Thoracic aorta (tissue), 2 donors: ENCODE measurements around the gene TTLL5. TPM values are rescaled to one million over a fixed set of nuclear protein-coding genes. Genes with fewer than 3 reads are reported as not detected.

ENCODE experiments used
- ATAC-seq: fragments of 150-250 bp; one replicate; pipeline ENCODE4 v1.8.0; 2017; ENCODE audit warnings: low read depth; ENCODE audit not compliant: insufficient number of reproducible peaks, low FRiP score
- DNase-seq: peaks from one replicate; pipeline ENCODE4 v3.0.0-alpha.2; 2020; ENCODE audit warnings: low spot score
- H3K27ac ChIP-seq, 2 donors: fragments of 200-600 bp; sonication (generic); 1 replicate in 1 of 2; 2 replicates in 1 of 2; pipeline ENCODE4 v1.5.1; 2016; ENCODE audit warnings: mild to moderate bottlenecking in 2 of 2, moderate library complexity in 2 of 2
- H3K27me3 ChIP-seq: fragments of 200-600 bp; sonication (generic); replicated peaks from 2 replicates; pipeline ENCODE4 v1.6.0; 2016; ENCODE audit warnings: mild to moderate bottlenecking; ENCODE audit not compliant: insufficient read depth
- H3K36me3 ChIP-seq: fragments of 200-600 bp; sonication (generic); one replicate; pipeline ENCODE4 v1.5.1; 2016
- H3K4me1 ChIP-seq, 2 donors: fragments of 200-600 bp; sonication (generic); 1 replicate in 1 of 2; 2 replicates in 1 of 2; pipeline versions ENCODE4 v1.5.1 to v1.6.0; 2016; ENCODE audit warnings: low read depth in 2 of 2, mild to moderate bottlenecking in 1 of 2; ENCODE audit not compliant: control insufficient read depth in 1 of 2
- H3K4me3 ChIP-seq: fragments of 200-600 bp; sonication (generic); 2 replicates; pipeline ENCODE4 v1.5.1; 2016; ENCODE audit warnings: mild to moderate bottlenecking
- H3K9me3 ChIP-seq: fragments of 200-600 bp; sonication (generic); 2 replicates; pipeline ENCODE4 v1.5.1; 2016
- CTCF ChIP-seq: fragments of 200-600 bp; sonication (generic); IDR thresholded peaks from one replicate; pipeline ENCODE4 v1.5.1; 2019; ENCODE audit warnings: antibody characterized with exemption
- total RNA-seq, 2 donors: library from RNA; depleted of rRNA; stranded (reverse); fragments of >200 nt; gene quantifications; one replicate each; pipeline versions ENCODE4 v1.1.0 to v1.2.3, GENCODE V29; 2016

Gene TTLL5
- total RNA-seq, 2 donors from 2014 or later = 34.7 to 47.9 TPM

- TF ChIP-seq CTCF = no peak
- H3K9me3 ChIP-seq = no peaks in the 10 kb centered on the region
- DNase-seq (no peak), ATAC-seq (no peak)
- H3K27ac ChIP-seq = no peak overlapping the region
- H3K4me3 ChIP-seq = no peak overlapping the region
- H3K4me1 ChIP-seq = no peaks in the 10 kb centered on the region
- H3K27me3 ChIP-seq = no peaks in the 10 kb centered on the region
- H3K36me3 ChIP-seq = no peaks in the 10 kb centered on the region
Measured at GRCh38 chr14:75625034-75625433, 36.0 kb upstream of the TTLL5 start.

- H3K4me3 ChIP-seq = no peak overlapping the region
- H3K4me1 ChIP-seq = no peaks in the 10 kb centered on the region
- no peak overlapping the region for H3K27ac ChIP-seq
- DNase-seq = no peak
- H3K27me3 ChIP-seq = no peaks in the 10 kb centered on the region
- no peaks in the 10 kb centered on the region for H3K9me3 ChIP-seq
- no peak for ATAC-seq
- TF ChIP-seq CTCF = no peak
- H3K36me3 ChIP-seq = no peaks in the 10 kb centered on the region
Measured at GRCh38 chr14:75626396-75626795, 34.6 kb upstream of the TTLL5 start.

- Histone ChIP-seq H3K27ac (no peak overlapping the region), H3K4me1 (no peaks in the 10 kb centered on the region), H3K9me3 (no peaks in the 10 kb centered on the region), H3K36me3 (no peaks in the 10 kb centered on the region), H3K27me3 (no peaks in the 10 kb centered on the region), H3K4me3 (no peak overlapping the region)
- ATAC-seq (no peak), DNase-seq (no peak)
- TF ChIP-seq CTCF = no peak
Measured at GRCh38 chr14:75626863-75627262, 34.2 kb upstream of the TTLL5 start.

- DNase-seq (no peak), ATAC-seq (no peak)
- no peaks in the 10 kb centered on the region for H3K9me3 ChIP-seq
- no peak overlapping the region for H3K27ac ChIP-seq
- no peaks in the 10 kb centered on the region for H3K36me3 ChIP-seq
- H3K4me1 ChIP-seq = no peaks in the 10 kb centered on the region
- no peak for TF ChIP-seq CTCF
- H3K27me3 ChIP-seq = no peaks in the 10 kb centered on the region
- no peak overlapping the region for H3K4me3 ChIP-seq
Measured at GRCh38 chr14:75627406-75627805, 33.6 kb upstream of the TTLL5 start.

GRCh38 chr14:75628816-75629215 lies 32.2 kb upstream of the TTLL5 start:
- H3K4me3 ChIP-seq = no peak overlapping the region
- DNase-seq = no peak
- H3K9me3 ChIP-seq = no peaks in the 10 kb centered on the region
- H3K36me3 ChIP-seq = no peaks in the 10 kb centered on the region
- H3K27me3 ChIP-seq = no peaks in the 10 kb centered on the region
- H3K27ac ChIP-seq = no peak overlapping the region
- no peak for TF ChIP-seq CTCF
- ATAC-seq = no peak
- no peaks in the 10 kb centered on the region for H3K4me1 ChIP-seq
